Measurements from ENCODE around the gene ARHGAP24.

The ARHGAP24 gene

DNA sequence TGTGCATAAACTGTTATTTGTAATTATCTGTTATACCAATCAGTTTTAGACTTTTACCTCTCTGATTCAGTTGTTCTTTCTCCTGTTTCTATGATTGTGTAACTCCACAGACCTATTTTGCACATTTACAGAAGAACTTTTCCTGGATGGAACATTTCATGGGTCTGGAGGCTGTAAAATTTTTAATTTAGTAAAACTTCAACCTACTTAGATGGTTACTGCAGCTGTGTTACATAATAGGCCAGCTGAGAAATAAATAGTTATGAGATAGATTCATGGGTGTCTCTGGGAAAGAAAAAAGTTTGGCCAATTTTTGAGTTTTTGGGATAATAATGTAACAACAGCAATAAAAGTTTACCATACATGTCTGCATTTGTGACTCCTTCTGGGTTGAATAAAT lies 253.5 kb downstream of the ARHGAP24 start:
- TF ChIP-seq FOXP2 (optimal IDR thresholded peaks at IDR 0.05; ENCODE audit: borderline replicate concordance, extremely low read depth, extremely low read length, insufficient read depth) (no peak), SIN3A (IDR thresholded peaks at IDR 0.05; ENCODE audit: borderline replicate concordance, insufficient read depth, low read length) (no peak), POLR2AphosphoS5 (IDR thresholded peaks at IDR 0.05; ENCODE audit: low read depth, low read length) (no peak), TAF1 (IDR thresholded peaks at IDR 0.05; ENCODE audit: borderline replicate concordance, insufficient read depth, low read length) (no peak)
- TF ChIP-seq, protein P1, sequence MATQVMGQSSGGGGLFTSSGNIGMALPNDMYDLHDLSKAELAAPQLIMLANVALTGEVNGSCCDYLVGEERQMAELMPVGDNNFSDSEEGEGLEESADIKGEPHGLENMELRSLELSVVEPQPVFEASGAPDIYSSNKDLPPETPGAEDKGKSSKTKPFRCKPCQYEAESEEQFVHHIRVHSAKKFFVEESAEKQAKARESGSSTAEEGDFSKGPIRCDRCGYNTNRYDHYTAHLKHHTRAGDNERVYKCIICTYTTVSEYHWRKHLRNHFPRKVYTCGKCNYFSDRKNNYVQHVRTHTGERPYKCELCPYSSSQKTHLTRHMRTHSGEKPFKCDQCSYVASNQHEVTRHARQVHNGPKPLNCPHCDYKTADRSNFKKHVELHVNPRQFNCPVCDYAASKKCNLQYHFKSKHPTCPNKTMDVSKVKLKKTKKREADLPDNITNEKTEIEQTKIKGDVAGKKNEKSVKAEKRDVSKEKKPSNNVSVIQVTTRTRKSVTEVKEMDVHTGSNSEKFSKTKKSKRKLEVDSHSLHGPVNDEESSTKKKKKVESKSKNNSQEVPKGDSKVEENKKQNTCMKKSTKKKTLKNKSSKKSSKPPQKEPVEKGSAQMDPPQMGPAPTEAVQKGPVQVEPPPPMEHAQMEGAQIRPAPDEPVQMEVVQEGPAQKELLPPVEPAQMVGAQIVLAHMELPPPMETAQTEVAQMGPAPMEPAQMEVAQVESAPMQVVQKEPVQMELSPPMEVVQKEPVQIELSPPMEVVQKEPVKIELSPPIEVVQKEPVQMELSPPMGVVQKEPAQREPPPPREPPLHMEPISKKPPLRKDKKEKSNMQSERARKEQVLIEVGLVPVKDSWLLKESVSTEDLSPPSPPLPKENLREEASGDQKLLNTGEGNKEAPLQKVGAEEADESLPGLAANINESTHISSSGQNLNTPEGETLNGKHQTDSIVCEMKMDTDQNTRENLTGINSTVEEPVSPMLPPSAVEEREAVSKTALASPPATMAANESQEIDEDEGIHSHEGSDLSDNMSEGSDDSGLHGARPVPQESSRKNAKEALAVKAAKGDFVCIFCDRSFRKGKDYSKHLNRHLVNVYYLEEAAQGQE (IDR thresholded peaks at IDR 0.05; ENCODE audit: insufficient read depth in 1 of 2, low read depth in 2 of 2, low read length in 2 of 2), result no peak

DNA sequence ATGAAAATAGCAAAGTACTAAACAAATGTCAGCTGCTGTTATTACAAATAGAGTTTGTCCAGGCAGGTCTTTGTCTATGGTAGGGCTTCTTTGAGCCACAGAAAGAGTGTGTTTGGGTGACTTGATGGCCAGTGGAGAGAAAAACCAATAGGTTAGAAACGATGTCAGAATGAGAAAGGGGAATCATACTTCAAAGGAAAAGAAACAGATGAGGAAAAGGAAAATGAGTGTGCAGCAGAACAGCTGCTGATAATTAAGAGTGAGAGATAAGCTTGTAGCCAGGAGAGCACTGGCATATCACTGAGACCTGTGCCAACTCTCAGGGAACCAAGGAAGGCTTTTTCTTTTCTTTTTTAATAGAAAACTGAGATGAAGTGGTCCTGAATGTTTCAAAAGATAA lies 257.2 kb downstream of the ARHGAP24 start:
- TF ChIP-seq, protein P1 (IDR thresholded peaks at IDR 0.05; ENCODE audit: insufficient read depth in 1 of 2, low read depth in 2 of 2, low read length in 2 of 2), result no peak
- TF ChIP-seq SIN3A (IDR thresholded peaks at IDR 0.05; ENCODE audit: borderline replicate concordance, insufficient read depth, low read length) (no peak), POLR2AphosphoS5 (IDR thresholded peaks at IDR 0.05; ENCODE audit: low read depth, low read length) (no peak), TAF1 (IDR thresholded peaks at IDR 0.05; ENCODE audit: borderline replicate concordance, insufficient read depth, low read length) (no peak), FOXP2 (optimal IDR thresholded peaks at IDR 0.05; ENCODE audit: borderline replicate concordance, extremely low read depth, extremely low read length, insufficient read depth) (no peak)

DNA sequence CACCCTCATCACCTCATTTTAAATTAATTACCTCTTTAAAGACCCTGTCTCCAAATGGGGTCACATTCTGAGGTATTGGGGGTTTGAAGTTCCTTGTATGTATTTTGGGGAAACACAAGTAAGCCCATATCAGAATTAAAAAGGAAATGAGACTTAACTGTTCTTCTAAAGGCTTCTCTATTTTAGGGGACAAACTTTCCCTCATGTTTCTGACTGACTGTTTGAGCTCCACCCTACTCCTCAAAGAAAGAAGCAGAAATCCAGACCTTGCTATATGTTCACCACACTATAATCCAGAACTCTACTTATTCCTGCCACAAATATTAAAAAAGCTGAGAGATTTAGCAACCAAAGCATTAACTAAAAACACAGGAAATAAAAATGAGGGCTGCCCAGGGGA lies 258.8 kb downstream of the ARHGAP24 start:
- TF ChIP-seq TAF1 (IDR thresholded peaks at IDR 0.05; ENCODE audit: borderline replicate concordance, insufficient read depth, low read length) (no peak), POLR2AphosphoS5 (IDR thresholded peaks at IDR 0.05; ENCODE audit: low read depth, low read length) (no peak), FOXP2 (optimal IDR thresholded peaks at IDR 0.05; ENCODE audit: borderline replicate concordance, extremely low read depth, extremely low read length, insufficient read depth) (no peak), SIN3A (IDR thresholded peaks at IDR 0.05; ENCODE audit: borderline replicate concordance, insufficient read depth, low read length) (no peak)
- TF ChIP-seq, protein P1 (IDR thresholded peaks at IDR 0.05; ENCODE audit: insufficient read depth in 1 of 2, low read depth in 2 of 2, low read length in 2 of 2), result no peak

DNA sequence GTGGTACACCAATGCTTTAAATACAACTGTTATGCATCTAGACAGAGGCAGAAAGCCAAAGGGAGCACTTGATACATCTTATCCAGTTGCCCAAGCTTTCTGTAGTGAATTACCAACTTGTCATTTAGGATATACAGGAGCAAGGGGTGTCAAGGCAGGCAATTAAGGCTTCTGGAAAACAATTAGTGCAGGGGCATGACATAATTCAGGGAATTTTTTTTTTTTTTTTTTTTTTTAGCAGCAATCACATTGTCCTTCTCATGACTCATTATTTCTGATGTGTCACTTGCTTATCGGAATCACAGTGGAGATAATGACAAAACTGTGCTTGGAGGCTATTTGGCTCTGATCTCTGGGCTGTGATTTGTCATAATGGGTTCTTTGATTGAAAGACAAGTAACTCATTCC lies 259.5 kb downstream of the ARHGAP24 start:
- no peak for TF ChIP-seq FOXP2 (optimal IDR thresholded peaks at IDR 0.05; ENCODE audit: borderline replicate concordance, extremely low read depth, extremely low read length, insufficient read depth)
- TF ChIP-seq POLR2AphosphoS5 (IDR thresholded peaks at IDR 0.05; ENCODE audit: low read depth, low read length), result no peak
- TF ChIP-seq TAF1 (IDR thresholded peaks at IDR 0.05; ENCODE audit: borderline replicate concordance, insufficient read depth, low read length), result no peak
- TF ChIP-seq SIN3A (IDR thresholded peaks at IDR 0.05; ENCODE audit: borderline replicate concordance, insufficient read depth, low read length), result no peak
- TF ChIP-seq, protein P1 (IDR thresholded peaks at IDR 0.05; ENCODE audit: insufficient read depth in 1 of 2, low read depth in 2 of 2, low read length in 2 of 2), result no peak

DNA sequence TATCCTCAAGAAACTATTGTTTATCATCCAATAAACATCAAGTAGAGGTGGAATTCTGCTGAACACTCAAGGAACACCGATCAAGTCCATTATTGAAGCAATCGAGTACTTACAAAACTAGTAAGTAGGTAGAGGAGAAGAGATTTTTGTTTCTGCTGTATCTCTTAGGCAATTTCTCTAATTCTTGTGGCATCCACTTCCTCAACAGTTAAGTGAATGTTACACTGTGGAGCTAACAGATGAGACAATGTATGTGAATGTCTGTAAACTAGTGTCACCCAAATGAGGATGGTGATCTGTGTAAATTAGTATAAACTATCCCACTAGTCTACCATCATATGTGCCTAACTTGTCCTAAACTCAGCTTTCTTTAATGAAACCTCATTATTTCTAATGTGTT lies 261.6 kb downstream of the ARHGAP24 start:
- TF ChIP-seq POLR2AphosphoS5 (IDR thresholded peaks at IDR 0.05; ENCODE audit: low read depth, low read length), result no peak
- TF ChIP-seq, protein P1 (IDR thresholded peaks at IDR 0.05; ENCODE audit: insufficient read depth in 1 of 2, low read depth in 2 of 2, low read length in 2 of 2), result no peak
- no peak for TF ChIP-seq TAF1 (IDR thresholded peaks at IDR 0.05; ENCODE audit: borderline replicate concordance, insufficient read depth, low read length)
